IPS-NIHi7 (cell line): ENCODE measurements around the gene PTPRD.

ENCODE experiments used
- DNase-seq: peaks from one replicate; pipeline ENCODE4 v3.0.0; 2012; ENCODE audit warnings: mixed read lengths; ENCODE audit errors: extremely low spot score

Gene PTPRD

DNA sequence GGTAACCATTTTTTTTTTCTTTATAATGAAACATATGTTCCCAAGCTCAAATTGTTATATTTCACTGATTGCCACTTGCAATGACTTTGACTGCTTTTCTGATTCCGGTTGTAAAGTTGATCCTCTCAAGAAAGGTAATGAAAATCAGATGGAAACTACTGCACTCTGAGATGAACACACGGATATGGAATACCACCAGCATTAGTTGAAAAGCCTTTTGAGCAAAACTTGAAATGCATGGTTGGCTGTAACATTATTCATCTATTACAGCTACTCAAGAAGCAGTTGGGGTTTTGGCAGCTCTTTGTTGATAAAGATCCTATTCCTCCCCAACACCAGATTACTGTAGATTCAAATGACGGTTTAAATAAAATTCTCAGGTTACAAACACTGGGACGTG is 2221.7 kb downstream of the PTPRD start:
- no peak for DNase-seq

DNA sequence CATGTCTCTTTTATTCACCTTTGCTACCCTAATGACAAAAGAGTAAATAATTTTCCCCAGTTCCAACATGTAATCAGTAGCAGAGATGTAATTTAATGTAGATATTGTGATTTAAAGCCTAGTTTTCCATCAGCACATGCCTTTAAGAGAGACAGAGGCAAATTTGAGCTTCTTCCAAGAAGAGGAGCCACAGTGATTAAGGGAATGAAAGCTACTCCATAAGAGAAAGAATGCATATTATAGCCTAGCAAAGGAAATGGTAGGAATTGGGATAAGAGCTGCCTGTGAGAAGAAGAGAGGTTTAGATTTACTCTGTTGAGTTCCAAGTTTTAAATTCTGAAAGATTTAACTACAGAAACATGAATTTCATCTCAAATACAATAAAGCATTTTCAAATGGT is 2222.2 kb downstream of the PTPRD start:
- DNase-seq = no peak

DNA sequence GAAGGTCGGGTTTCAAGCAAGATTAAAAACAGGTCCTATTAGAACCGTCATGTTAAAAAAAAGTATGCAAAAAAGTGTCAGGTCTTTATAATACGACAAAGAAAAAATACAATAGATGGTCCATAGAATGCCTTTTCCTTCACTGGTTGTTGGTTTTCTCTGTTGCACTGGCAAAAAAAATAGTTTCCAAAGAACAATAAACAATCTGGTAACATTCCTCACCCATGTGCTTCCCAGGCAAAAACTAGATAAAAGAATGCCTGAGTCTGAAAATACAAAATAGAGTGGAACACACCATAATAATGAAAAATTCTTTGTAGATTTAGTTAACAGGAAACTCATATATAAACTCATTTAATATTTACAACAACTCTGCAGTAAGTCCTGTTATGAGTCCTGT is 2223.3 kb downstream of the PTPRD start:
- no peak for DNase-seq

DNA sequence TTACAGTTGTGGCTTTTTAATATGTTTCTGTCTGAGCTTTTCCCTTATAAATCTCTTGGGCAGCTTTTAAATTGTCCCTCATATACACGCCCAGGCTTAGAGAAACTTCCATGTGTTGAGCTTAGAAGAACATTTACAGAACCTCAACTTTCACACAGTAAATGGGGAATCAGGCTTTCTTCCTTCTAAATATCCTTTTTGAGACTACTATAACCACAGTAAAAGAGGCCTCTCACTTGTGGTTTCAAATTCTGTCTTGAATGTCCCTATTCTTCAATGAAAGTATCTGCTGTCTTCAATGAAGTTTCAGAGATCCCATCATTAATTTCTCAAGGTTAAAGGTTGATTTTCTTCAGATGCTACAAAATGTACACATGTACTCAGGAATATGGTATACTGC is 2224.7 kb downstream of the PTPRD start:
- no peak for DNase-seq

DNA sequence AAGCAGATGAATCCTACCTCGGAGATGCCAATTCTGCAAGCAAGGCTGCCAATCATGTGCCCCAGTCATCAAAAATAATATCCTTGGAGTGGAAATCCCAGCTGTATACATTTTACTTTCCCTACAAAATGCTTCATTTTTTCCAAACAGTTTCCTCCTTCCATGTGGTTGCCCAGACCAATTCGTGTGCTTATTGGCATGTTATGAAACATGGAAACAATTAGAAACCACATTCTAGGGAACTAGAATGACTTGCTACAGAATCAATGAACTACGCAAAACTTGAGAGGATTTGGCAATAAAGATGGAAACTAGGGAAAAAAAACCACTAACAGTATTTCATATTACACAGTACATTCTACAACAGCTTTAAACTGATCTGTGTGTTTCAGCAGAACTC is 2228.7 kb downstream of the PTPRD start:
- DNase-seq = no peak

DNA sequence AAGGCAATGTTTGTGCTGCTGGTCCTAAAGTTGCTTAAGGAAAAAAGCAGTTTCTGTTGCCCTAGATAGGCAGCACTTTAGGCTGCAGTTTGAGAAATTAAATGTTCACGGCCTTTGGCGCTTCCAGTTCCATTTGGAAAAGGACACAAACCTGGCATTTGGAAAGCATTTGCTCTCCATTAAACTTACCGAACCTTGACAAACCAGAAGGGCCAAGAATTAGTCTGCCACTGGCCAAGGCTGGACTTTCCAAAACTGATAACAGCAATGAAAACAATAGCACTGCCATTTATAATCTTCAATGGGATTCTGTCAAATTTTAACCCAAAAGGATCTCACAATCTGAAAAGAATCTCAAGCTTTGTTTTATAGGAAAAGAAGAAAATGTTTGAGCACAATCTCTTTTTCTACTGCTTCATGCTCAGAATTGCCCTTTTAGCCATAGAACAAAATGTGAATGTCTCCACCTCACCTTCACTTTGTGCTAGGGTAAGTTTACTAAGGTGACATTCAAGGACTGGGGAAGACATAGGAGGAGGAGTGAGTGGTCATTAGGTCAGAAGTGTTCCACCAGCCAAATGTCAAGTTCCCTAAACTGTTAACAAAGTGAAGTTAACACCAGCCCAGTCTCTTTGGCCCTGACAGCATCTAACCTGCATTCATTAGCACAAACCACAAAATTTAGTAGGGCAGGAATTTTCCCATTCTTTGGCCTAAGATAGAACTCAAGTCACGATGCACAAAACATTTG is 2229.8 kb downstream of the PTPRD start:
- DNase-seq = no peak

DNA sequence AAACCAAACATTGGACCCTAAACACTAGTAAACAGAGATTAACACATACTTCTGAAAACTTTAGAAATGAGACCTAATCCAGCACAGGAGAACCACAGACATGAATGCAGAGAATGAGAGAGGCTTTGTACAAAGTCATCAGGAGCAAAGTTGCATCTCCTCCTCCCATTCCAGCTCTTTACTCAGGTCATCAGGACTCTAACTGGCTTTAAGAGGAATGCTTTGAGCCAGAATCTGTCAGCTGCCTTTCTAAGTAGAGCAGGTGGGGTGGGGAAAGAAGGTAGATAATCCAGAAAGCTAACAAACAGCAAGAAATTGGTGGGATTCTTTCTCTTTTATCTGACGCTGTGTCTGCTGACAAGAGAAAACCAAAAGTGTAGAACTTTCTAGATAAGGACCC is 2230.5 kb downstream of the PTPRD start:
- no peak for DNase-seq

DNA sequence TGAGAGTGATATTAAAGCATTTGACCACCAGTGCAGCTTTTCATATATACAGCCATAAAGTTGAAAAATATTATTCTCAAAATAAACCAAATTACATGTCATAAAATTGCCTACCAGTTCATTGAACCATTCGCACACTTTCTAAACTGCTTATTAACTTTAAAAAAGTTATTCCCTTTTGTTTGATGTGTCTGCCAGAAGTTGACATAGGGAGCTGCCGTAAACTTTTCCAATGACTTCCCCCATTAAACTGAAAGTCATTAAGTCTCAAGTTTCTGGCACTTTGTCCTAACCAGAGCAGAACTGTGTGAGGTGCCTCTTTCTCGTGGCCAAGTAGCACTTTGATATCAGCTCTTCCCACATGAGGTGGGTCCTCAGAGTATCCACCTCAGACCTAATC is 2231.2 kb downstream of the PTPRD start:
- no peak for DNase-seq

DNA sequence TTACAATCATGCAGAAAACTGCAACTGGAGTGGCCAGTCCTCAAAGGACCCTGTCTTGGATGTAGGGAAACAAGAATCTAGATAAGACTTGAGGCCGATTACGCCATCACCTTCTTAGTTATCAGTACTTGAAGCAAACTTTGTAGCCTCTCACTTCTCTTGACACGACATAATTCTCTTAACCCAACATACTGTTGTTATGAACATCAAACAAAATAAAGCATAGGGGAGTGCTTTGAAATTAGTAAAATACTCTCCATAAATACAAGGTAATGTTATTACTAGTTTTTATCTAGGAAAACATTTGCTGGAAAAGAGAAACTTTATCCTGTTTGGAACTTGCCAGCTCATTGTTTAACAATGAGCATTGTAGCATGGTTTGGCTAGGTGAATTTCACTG is 2238.3 kb downstream of the PTPRD start:
- no peak for DNase-seq

DNA sequence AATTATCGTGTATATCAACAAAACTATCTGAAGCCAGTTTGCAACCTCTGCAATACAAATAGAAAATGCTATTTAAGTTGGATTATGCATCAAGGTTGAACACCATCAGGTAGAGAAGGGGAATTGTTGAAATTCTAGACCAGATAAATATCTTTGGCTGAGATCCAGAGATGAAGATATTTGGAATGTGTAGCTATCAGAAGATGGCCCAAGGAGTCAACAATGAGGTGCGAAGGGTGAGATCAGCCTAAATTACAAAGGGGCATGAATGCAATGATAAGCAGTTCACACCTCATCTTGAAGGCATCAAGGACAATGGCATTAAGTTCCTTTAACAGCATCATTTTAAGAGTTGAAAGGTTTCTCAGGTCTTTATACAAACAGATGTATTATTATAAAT is 2241.1 kb downstream of the PTPRD start:
- no peak for DNase-seq

DNA sequence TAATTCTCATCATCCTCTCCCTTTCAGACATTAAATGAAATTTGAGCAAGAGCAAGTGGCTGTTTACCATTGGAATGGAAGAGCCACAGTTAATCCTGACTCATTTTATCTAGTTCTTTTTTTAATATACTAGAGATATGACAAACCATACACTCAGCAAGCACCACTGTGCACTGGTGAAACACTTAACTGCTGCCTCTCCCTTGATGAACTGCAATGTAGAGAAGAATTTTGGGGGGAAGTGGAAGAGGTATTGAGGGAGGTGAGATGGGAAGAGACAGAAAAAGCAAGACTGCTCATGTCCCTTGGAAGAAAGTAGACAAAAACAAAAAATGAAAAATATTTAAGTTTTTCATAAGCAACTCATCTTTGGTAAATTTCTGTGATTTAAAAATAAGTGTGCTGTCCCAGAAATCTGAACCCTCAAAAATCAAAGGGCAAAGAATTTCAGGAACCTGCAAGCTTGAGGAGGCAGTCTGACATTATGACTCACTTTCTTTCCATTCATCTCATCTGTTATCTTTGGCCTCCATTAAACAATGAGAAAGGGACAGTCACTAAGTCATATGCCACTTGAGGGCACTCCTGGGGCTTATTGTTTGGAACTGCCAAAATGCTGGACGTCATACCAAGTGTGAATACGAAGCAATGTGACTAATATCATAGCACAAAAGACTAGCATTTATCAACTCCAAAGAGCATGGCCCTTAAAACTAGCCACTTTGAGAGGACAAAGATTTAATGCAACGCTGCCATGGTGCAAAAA is 2246.5 kb downstream of the PTPRD start:
- no peak for DNase-seq

DNA sequence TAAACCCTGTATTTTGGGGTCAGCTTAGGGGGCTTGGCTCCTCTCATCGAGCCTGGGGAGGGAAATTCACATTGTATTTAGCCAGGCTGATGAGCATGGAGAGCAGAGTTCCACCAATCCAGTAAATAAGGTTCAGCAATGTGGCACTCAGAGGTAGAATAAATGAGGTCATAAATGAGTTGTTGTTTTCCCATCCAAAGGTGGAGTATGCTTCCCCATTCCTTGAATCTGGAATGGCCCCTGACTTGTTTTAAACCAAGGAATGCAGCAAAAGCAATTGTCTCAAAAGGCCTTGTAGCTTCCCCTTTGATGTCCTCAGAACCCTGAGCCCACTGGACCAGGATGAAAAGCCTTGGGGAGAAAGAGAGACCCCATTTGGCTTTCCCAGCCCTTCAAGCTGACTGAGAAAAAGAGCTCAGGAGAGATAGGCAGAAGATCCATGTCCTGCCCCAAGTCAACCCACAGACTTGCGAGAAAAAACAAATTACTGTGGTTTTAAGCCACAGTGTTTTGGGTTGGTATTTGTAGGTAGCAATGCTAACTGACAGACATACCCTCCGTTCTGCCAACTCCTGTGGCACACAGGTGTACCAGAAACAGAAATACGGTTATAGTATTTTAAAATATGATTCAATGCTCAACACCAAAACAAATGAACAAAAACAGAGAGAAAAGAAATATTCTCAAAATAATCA is 2247.2 kb downstream of the PTPRD start:
- no peak for DNase-seq

DNA sequence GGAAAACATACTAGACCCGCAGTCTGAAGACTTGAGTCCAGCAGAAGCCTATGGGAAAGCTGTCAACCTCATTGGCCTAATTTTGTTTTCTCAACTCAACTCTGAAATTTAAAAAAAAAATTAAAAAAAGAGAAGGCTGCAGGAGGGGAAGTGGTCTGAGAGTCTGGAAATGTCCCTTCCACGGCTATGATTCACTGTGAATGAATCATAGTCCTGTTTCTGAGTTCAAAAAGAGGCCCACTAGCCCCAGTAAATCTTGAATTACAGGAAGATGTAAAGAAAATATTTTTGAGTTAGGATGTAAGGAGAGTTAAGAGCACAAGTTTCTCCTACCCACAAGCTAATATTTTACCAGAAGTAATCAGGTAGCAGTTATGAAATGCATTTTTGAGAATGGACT is 2247.8 kb downstream of the PTPRD start:
- DNase-seq = no peak

DNA sequence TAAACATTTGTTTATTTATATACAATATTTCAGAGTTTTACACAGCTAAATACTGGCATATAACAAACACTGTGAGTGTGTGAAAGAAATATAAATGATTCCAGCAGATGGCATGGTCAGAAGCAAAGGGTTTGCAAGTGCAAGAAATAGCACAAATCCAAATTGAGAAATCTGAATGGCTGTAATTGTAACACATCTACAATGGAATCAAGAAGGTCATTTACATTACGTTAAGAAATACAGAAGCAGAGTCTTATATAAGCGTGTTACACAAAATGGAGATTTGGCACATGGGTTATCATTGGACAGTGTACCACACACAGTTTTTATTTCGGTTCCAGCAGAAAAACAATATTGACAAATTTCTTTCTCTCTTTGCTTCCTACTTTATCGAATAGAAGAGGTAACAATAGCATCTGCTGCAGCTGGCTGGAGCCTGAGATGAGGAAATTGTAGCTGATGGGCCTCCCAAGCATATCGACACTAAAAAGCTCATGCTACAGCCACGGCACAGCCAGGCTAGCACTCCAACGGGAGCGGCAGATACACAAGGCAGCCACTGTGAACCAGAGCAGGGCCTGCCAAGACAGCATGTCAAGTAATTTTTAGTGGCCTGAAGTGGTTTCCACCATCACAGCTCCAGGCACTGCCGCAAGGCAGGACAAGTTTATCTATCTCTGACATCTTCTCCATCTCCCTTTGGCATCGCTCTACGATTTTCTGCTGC is 2248.6 kb downstream of the PTPRD start:
- DNase-seq = no peak

DNA sequence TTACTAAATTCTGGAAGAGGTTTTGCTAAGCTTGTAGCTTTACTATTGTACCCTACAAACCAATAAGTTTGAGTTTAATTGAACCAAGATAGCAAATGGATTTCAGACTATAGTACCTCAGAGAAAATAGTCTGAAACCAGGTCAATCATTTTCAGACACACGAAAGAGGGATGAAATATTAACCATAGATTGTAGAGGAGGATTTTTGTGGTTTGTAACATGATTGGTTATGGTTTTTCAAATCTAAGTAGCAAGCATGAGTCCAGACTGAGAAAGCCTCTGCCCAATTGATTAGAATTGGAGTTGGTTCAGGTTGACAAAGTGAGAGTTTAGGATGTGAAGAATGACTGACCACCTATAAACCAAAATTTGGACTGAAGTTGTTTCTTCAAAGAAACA is 2250.6 kb downstream of the PTPRD start:
- no peak for DNase-seq

DNA sequence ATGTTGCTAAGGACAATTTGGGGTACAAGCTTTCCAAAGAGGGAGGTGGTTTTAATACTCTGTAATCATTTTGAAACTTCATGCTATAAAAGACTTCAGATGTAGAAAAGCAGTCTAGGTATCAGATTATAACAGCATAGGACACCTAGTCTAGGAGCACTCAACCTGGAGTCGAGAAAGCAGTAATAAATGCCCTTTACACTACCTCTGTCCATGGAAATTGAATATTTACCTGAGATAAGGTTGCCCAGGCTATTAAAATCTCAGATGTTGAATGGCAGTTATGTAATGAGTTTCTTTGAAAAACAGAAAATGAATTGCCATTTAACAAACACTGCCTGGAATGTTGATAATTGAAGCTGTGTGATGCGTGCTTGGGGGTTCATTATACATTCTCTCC is 2251.4 kb downstream of the PTPRD start:
- no peak for DNase-seq

DNA sequence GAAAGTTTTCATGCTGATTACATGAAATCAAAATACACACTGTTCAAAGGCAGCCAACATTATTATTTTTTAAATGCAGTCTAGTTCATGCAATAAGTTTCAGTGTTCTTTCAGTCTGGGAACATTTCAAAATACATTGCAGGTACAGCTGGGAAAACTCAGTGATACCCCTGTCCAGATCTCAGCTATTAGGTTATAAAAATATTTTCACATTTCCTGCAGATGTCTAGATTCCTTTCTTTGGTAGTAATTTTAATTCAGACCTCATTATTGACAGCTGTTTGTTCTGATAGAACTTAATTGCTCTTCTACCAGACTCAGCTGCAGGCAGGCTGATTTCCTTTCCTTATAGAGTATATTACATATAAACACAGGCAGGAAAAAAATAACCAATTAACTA is 2256.4 kb downstream of the PTPRD start:
- no peak for DNase-seq

DNA sequence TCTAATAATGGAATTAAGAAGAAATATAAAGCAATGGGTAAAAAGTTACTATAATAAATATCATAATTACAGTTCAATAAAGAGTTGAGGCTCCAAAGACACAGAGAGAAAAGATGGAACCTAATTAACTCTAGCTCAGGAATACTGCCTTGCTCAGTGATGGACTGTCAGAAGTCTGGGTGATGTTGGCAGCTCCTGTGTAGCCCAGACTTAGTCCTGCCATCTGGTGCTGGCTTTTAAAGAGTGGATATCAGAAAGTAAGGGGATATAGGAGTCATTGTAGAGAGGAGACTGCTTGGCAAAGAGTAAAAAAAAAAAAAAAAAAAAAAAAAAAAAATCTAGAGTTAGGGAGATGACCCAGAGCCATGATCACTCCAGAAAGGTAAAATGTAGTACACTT is 2261.4 kb downstream of the PTPRD start:
- no peak for DNase-seq

DNA sequence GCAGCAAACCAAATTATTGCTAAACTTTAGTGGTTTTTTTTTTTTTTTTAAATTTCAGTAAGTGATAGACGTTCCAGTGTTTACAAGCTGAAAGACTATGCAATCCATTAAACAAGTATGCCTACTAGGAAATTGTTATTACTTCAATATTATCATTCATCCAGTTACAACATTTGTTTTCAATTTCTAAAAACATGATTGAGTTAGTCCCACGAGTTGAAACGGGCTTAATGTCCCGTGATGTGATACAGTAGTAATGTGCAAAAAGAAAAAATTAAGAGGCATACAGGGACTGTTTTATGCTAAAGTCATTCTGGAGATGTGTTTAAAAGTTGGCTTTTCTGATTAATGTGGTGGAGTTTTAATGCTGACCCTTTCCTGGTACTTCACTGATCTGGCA is 2262.9 kb downstream of the PTPRD start:
- DNase-seq = no peak

DNA sequence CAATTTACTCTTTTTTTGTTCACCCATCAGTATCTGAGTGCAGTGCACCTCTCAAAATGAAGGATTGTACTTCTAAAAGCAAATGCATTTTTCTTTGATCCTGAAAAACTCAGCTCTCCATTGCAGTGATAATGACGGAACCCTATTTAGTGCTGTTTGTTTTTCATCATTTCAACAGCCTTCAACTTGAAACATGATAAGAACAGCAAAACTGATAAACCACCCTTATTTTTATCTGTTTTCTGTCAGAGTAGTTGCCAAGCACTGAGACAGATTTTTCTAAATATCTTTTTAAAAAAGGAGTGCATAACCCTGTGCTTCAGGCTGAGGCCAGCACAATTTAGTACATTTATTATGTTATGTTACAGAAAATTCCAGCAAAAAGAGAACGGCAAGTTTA is 2263.4 kb downstream of the PTPRD start:
- DNase-seq = no peak

DNA sequence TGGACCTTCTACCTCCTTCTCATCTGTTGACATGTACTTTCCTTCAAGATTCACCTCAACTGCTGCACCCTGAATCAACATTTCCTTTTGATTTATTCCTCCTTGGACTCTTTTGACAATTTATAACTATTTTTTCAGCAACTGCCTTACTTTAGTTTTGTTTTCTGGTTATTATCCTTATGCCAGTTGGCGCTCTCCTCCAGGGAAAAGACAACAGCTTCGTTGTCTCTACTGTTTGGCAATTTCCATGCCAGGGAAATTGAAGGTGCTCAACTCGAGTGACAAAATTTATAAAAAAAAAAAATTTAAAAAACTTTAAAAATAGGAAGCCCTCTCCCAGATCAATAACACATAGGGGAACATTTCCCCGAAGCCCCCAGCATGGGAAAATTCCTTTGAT is 2264.0 kb downstream of the PTPRD start:
- no peak for DNase-seq

DNA sequence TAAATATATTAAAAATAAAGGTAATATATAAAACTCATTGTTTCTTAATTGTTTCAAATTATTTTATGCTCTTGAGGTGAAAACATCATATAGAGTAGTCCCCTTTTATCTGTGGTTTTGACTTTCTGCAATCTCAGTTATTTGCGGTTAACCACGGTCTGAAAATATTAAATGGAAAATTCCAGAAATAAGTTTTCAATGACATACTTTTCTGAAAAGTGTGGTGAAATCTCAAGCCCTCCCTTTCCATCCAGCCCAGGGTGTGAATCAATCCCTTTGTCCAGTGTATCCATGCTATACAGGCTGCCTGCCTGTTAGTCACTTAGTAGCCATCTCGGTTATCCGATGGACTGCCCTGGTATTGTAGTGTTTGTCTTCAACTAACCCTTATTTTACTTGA is 2266.5 kb downstream of the PTPRD start:
- DNase-seq = no peak
